Left ventricle myocardium inferior (tissue), 1 donor: ENCODE results near the gene RAB7A. TPM values are rescaled to one million over a fixed set of nuclear protein-coding genes. Genes with fewer than 3 reads are reported as not detected.

Experiments used
- DNase-seq: peaks from one replicate; pipeline ENCODE4 v3.0.0-alpha.2; 2020
- H3K27ac ChIP-seq: fragments of 200-600 bp; replicated peaks from 2 replicates; pipeline ENCODE4 v1.8.0; 2021
- H3K27me3 ChIP-seq: fragments of 200-600 bp; 2 replicates; pipeline ENCODE4 v1.8.0; 2021; ENCODE audit warnings: low read depth
- H3K36me3 ChIP-seq: fragments of 200-600 bp; 2 replicates; pipeline ENCODE4 v1.8.0; 2021
- H3K4me1 ChIP-seq: fragments of 200-600 bp; 2 replicates; pipeline ENCODE4 v1.8.0; 2021
- H3K4me3 ChIP-seq: fragments of 200-600 bp; 2 replicates; pipeline ENCODE4 v1.8.0; 2021; ENCODE audit warnings: mild to moderate bottlenecking, moderate library complexity
- H3K9me3 ChIP-seq: fragments of 200-600 bp; replicated peaks from 2 replicates; pipeline ENCODE4 v1.8.0; 2021
- CTCF ChIP-seq: fragments of 200-600 bp; IDR thresholded peaks from 2 replicates; pipeline ENCODE4 v1.8.0; 2021; ENCODE audit warnings: antibody characterized with exemption, mild to moderate bottlenecking, borderline replicate concordance
- intact Hi-C: fragments of 100-400 bp; cut with micrococcal nuclease; formaldehyde crosslinking; loops from one replicate; pipeline ENCODE4 v1.11.0; 2022
- total RNA-seq: library from RNA; stranded (reverse); fragmentation: NEBNext Ultra II Directional; extraction: Animal tissue kit (Norgen Biotek cat#: 25700); gene quantifications from one replicate; pipeline ENCODE4 v1.2.1, GENCODE V29; 2021
- donor health status: DM: no; HTN: yes; CAD: no; lungs with severe emphysema.

Gene RAB7A
- total RNA-seq, 1 donor from 2014 or later: 242 TPM

GRCh38 chr3:128698211-128699047, 27.6 kb upstream of the RAB7A start:
- H3K9me3 ChIP-seq: no peaks in the 10 kb centered on the region
- intact Hi-C loops: no loop called here
- H3K4me1 ChIP-seq: peaks cover 11% of the 10 kb centered on the region
- H3K27me3 ChIP-seq: no peaks in the 10 kb centered on the region
- H3K4me3 ChIP-seq: peak overlapping the region; percentile 76
- H3K27ac ChIP-seq: peak overlapping the region; percentile 87
- DNase-seq: peak; percentile 38
- no peak for TF ChIP-seq CTCF
- no peaks in the 10 kb centered on the region for H3K36me3 ChIP-seq

GRCh38 chr3:128701342-128702212, 24.4 kb upstream of the RAB7A start:
- no peak overlapping the region for H3K27ac ChIP-seq
- H3K4me1 ChIP-seq: peaks cover 11% of the 10 kb centered on the region
- no peak for TF ChIP-seq CTCF
- no peaks in the 10 kb centered on the region for H3K36me3 ChIP-seq
- H3K27me3 ChIP-seq: no peaks in the 10 kb centered on the region
- intact Hi-C loops: no loop called here
- DNase-seq: no peak
- no peaks in the 10 kb centered on the region for H3K9me3 ChIP-seq
- no peak overlapping the region for H3K4me3 ChIP-seq

- no peak for TF ChIP-seq CTCF
- Histone ChIP-seq H3K4me3 (no peak overlapping the region), H3K27me3 (no peaks in the 10 kb centered on the region), H3K9me3 (no peaks in the 10 kb centered on the region), H3K36me3 (no peaks in the 10 kb centered on the region), H3K4me1 (peaks cover 11% of the 10 kb centered on the region), H3K27ac (no peak overlapping the region)
- intact Hi-C loops: no loop called here
- DNase-seq: no peak
Measured at GRCh38 chr3:128702391-128702790, 23.6 kb upstream of the RAB7A start.

GRCh38 chr3:128703561-128703960, 22.4 kb upstream of the RAB7A start:
- intact Hi-C loops: no loop called here
- H3K9me3 ChIP-seq: no peaks in the 10 kb centered on the region
- no peaks in the 10 kb centered on the region for H3K36me3 ChIP-seq
- peaks cover 5% of the 10 kb centered on the region for H3K4me1 ChIP-seq
- H3K27ac ChIP-seq: no peak overlapping the region
- no peak for TF ChIP-seq CTCF
- no peak for DNase-seq
- H3K27me3 ChIP-seq: no peaks in the 10 kb centered on the region
- no peak overlapping the region for H3K4me3 ChIP-seq

GRCh38 chr3:128706086-128706615, 19.8 kb upstream of the RAB7A start:
- no peak overlapping the region for H3K4me3 ChIP-seq
- intact Hi-C loops: no loop called here
- H3K36me3 ChIP-seq: no peaks in the 10 kb centered on the region
- no peaks in the 10 kb centered on the region for H3K9me3 ChIP-seq
- H3K27ac ChIP-seq: no peak overlapping the region
- no peak for TF ChIP-seq CTCF
- H3K4me1 ChIP-seq: no peaks in the 10 kb centered on the region
- H3K27me3 ChIP-seq: no peaks in the 10 kb centered on the region
- DNase-seq: no peak
